Activated naive CD4-positive, alpha-beta T cell treated with anti-CD3 and anti-CD28 coated beads, Interleukin-2, amount 50 U/mL, for 72 hours (primary cell): ENCODE data around the gene ITGB1BP1. TPM values are rescaled to one million over a fixed set of nuclear protein-coding genes. Genes with fewer than 3 reads are reported as not detected.
A peak's percentile ranks its signal among the peaks of the same experiment; 100 is the strongest.

Experiments
- ATAC-seq, 2 donors: fragments of 150-1000 bp; cut with Tn5 transposase; 2 replicates each; pipeline ENCODE4 v1.10.0; 2021; ENCODE audit warnings: mild to moderate bottlenecking in 2 of 2, moderate library complexity in 2 of 2
- DNase-seq, 2 donors: peaks; one replicate each; pipeline ENCODE4 v3.0.0; 2021 to 2022; ENCODE audit warnings: low spot score in 2 of 2
- H3K27ac Mint-ChIP-seq, 2 donors: one replicate each; pipeline ENCODE4 v1.8.0; 2022; ENCODE audit warnings: mild to moderate bottlenecking in 2 of 2, mixed read lengths in 2 of 2
- H3K36me3 Mint-ChIP-seq, 2 donors: one replicate each; pipeline ENCODE4 v1.8.0; 2022; ENCODE audit warnings: mixed read lengths in 2 of 2
- H3K9me3 Mint-ChIP-seq, 2 donors: one replicate each; pipeline ENCODE4 v1.8.0; 2022; ENCODE audit warnings: mixed read lengths in 2 of 2
- total RNA-seq, 2 donors: library from RNA; stranded (reverse); gene quantifications; one replicate each; pipeline ENCODE4 v1.2.3, GENCODE V29; 2022

Gene ITGB1BP1
- total RNA-seq, 2 donors from 2014 or later: 101 to 173 TPM

DNA sequence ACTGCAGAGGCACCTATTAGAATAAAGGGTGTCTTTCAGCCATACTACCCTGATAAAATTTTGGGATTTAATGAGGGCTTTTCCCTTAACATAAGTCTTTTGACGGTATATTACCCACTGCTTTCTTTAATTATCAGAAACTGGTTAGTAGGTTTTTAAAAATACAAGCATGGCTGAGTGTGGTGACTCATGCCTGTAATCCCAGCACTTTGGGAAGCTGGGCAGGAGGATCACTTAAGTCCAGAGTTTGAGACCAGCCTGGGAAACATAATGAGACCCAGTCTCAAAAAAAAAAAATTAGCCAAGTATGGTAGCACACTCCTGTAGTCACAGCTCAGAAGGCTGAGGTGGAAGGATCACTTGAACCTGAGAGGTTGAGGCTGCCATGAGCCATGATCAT is 16.2 kb upstream of the ITGB1BP1 start:
- no peak overlapping the region for H3K27ac Mint-ChIP-seq
- DNase-seq (no peak), ATAC-seq (no peak)
- peaks cover 12 to 21% of the 10 kb centered on the region in 2 donors for H3K36me3 Mint-ChIP-seq
- no peaks in the 10 kb centered on the region for H3K9me3 Mint-ChIP-seq

DNA sequence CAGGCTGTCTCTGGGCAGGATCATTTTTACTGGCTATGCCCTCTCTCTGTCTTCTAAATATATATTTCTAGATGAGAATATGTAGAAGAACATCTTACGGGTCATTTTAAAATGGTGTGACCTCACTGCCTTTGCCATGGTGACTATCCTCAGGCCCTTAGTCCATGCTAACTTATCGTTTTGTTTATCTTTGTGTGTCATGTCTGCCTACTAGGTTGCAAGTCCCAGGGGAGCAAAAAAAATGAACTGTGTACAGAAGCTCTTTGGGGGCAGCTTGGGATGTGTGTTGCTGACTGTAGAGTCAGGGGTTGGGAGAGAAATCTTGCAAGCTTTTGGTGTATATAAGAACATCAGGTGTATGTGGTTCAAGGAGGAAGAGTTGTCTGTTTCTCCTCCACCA is 11.2 kb upstream of the ITGB1BP1 start:
- Mint-ChIP-seq H3K9me3 (no peaks in the 10 kb centered on the region), H3K27ac (no peak overlapping the region), H3K36me3 (peaks cover 16 to 52% of the 10 kb centered on the region in 2 donors)
- DNase-seq (no peak), ATAC-seq (no peak)

DNA sequence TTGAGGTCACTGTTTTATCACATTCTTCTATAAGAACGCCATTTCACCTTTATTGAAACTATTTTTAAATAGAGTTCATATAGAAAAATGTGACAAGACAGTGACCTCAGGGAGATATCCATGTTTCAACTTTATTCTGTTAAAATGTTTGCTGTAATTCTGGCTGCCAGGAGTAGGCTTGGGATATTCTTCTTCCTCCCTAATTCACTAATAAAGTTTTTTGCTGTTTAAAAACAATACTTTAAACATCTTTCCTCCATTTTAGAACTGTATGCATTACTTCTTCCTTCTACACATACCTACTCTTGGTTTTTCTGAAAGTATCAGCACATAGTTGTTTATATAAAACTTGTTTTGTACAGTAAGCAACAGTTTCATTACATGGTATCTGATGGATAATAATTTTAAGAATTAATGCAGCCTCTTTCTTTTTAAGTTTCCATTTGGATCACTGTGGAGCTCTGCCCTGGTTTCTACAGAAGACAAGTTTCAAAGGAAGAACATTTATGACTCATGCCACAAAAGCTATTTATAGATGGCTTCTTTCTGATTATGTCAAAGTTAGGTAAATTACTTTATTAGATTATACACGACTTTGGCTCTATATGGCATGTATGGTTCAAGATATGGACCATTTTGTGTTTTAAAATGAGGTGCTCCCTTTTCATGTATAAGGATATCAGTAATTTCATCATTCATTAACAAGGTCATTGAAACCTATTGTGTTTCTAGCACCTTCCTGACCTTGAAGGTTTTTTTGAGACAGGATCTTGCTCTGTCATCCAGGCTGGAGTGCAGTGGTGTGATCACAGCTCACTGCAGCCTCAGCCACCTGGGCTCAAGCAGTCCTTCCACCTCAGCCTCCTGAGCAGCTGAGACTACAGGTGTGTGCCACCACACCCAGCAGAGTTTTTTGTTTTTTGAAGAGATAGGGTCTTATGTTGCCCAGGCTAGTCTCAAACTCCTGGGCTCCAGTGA is 7.3 kb upstream of the ITGB1BP1 start:
- ATAC-seq (peak; percentile 41 to 44), DNase-seq (no peak)
- Mint-ChIP-seq H3K36me3 (peaks cover 16 to 48% of the 10 kb centered on the region in 2 donors), H3K9me3 (no peaks in the 10 kb centered on the region), H3K27ac (peak overlapping the region; percentile 48 to 70)

DNA sequence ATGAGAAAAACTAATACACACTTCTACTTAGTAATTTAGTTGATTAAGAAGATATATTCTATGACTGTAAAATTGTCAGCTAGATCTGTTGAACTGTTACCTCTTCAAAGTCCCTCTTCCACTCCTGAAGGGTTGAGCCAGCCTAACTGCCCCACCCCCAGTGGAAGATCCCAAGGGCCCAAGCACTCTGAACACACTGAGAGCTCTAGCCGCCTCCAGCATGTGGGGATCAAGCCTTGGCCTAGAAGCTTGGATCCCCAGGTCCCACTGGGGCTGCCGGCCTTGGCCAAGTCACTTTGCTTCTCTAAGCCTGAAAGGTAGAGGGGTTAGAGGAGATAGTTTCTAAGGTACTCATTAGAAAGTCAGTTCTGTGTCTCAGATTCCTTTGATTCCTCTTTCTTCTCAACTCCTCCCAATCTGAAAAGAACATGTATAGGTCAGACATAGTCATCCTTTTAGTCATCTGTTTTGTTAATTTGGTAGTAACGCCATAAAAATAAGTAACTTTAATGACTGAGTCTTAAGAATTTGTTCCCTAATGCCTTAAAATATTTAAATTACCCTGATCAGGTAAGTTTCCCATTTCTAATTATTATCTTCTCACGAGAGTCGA is 5.7 kb upstream of the ITGB1BP1 start:
- H3K36me3 Mint-ChIP-seq: peaks cover 13 to 40% of the 10 kb centered on the region in 2 donors
- H3K9me3 Mint-ChIP-seq: no peaks in the 10 kb centered on the region
- no peak for DNase-seq
- no peak for ATAC-seq
- no peak overlapping the region for H3K27ac Mint-ChIP-seq

DNA sequence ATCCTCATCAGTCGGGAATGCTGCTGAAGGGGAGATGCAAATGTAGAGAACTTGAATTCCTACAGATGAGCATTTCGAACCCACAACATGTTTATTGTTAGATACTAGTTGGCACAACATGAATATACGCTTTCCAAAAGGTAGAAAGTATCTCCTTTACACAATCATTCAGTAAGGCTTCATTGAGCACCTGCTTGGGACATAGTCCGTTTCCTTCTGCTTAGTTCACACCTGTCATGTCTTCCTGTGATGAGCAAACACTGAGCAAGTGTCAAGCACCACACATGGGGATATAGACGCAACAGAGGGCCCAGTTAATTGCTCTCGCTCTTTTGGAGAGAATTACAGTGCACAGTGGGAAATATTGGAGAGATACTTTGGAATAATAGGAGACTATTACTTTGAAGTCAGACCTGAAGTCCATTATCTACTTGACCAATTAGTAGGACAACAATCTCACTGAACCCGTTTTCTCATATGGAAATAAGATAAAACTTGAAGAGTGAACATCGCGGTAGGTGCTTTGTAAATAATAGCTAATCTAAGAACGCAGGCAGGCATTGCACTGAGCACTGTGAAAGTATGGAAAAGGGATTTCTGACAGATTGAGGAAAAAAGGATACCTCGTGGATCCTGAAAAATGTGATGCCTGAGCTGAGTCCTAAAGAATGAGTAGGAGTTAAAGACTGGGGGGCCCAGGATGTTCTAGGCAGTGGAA is 1.3 kb upstream of the ITGB1BP1 start:
- H3K27ac Mint-ChIP-seq: no peak overlapping the region

DNA sequence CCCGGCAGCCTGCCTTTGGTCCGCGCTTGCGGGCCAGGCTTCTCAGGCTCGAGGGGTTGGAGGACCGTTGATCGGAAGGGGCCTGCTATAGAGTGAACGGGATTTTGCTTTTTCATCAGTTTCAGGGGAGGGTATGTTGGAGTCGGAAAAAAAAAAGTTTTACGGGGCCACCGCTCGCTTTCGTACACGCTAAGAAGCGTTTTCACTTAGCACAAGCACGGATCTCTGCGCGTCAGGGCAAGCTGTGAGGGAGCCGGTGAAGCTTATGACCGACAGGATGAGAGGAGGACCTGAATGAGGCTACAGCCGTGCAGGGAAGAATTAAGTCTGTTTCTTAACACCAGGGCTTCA is 569 bp upstream of the ITGB1BP1 start:
- H3K36me3 Mint-ChIP-seq: peaks cover 21 to 23% of the 10 kb centered on the region in 2 donors
- no peak for DNase-seq
- H3K27ac Mint-ChIP-seq: peak overlapping the region in 1 of 2 donors; percentile 99

More for the DNA sequence above, 1.3 kb upstream of the ITGB1BP1 start:
- H3K36me3 Mint-ChIP-seq: peaks cover 21 to 23% of the 10 kb centered on the region in 2 donors
- ATAC-seq: no peak
- DNase-seq: no peak
- no peaks in the 10 kb centered on the region for H3K9me3 Mint-ChIP-seq

DNA sequence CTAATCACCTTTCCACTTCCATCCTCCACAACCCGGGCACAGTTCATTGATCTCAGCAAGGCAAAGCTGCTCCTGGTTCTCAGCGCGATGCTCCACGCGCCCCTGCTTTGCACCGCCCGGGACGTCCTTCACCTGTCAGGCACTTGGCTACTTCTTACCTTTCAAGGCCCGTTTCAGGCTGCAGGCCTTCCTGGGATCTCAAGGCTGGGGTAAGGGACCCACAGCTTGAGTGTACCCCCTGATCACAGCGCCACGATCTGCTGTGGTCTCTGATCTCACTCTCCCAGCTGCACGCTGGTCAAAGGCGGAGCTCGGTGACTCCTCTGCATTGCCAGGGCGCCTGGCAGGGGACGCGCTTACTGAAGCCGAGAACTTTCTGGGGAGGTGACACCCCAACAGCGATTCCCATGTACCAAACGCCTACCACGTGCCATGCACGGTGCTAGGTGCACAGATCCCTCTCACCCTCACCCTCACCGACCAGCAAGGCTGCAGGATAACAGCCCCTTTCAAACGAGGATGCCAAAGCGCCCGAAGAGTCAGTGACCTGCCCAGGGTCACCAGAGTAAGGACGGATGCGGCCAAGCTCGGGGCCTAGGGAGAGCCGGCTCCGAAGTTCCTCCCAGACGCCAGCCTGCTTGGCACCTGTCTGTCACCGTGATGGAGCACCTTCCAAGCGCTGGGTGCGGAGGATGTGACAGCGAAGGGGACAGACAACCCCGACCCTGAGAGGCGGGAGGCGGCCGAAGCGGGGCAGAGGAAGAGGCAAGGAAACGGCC is 818 bp downstream of the ITGB1BP1 start:
- Mint-ChIP-seq H3K9me3 (no peaks in the 10 kb centered on the region), H3K36me3 (peaks cover 21 to 30% of the 10 kb centered on the region in 2 donors), H3K27ac (peak overlapping the region in 1 of 2 donors; percentile 96)
- ATAC-seq (peak; percentile 30 to 43), DNase-seq (peak; percentile 59 to 70)

More for the DNA sequence above, 569 bp upstream of the ITGB1BP1 start:
- H3K9me3 Mint-ChIP-seq: no peaks in the 10 kb centered on the region
- ATAC-seq: peak; percentile 2 to 22

DNA sequence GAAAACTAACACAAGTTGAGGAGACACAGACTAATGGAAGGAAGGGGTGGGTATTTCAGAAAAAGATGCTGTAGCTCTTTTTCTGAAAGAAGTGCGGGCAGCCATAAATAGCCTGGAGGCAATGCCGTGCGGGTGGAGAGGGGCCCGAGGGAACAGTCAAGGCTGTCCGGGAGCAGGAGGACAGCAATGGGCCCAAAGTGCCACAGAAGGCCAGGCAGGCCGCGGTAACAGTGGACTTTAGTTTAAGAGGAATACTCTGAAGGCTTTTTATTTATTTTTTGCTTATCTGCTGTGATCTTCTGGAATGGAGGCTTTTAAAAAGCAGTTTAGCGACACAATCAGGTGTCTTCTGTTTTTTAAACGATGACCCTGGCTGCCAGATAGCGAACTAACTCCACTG is 2.8 kb downstream of the ITGB1BP1 start:
- ATAC-seq (no peak), DNase-seq (no peak)
- peaks cover 21 to 45% of the 10 kb centered on the region in 2 donors for H3K36me3 Mint-ChIP-seq
- H3K27ac Mint-ChIP-seq: peak overlapping the region in 1 of 2 donors; percentile 20
- no peaks in the 10 kb centered on the region for H3K9me3 Mint-ChIP-seq

DNA sequence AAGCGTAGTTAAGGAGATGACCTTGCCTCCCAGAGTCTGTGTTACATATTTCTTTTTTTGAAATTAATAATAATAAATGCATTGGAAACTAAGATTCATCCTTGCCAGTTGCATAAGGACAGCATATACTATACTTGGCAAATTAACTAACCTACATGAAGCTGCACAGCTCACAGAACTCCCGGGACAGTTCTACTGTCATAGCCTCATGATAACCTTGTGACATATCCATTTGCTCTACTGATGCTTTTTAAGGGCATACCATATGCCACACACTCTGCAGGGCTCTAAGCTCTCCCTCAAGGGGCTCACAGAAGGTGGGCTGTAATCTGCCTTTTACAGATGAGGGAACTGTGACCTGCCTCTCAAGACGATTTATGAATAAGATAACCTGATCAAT is 3.8 kb downstream of the ITGB1BP1 start:
- H3K9me3 Mint-ChIP-seq: no peaks in the 10 kb centered on the region
- DNase-seq (no peak), ATAC-seq (no peak)
- peaks cover 21 to 45% of the 10 kb centered on the region in 2 donors for H3K36me3 Mint-ChIP-seq
- H3K27ac Mint-ChIP-seq: peak overlapping the region in 1 of 2 donors; percentile 72

DNA sequence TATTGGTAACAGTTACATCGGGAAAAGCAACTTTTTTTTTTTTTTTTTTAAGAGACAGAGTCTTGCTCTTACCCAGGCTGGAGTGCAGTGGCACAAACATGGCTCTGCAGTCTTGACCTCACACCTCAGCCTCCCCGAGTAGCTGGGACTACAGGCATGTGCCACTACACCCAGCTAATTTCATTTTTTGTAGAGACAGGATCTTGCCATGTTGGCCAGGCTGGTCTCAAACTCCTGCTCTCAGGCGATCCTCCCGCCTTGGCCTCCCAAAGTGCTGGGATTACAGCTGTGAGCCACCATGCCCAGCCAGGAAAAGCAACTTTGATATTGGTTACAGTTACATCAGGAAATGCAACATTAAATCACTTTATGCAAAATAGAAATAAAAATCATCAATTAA is 4.6 kb downstream of the ITGB1BP1 start:
- Mint-ChIP-seq H3K36me3 (peaks cover 21 to 45% of the 10 kb centered on the region in 2 donors), H3K27ac (peak overlapping the region in 1 of 2 donors; percentile 18), H3K9me3 (no peaks in the 10 kb centered on the region)
- ATAC-seq: no peak
- DNase-seq: no peak

DNA sequence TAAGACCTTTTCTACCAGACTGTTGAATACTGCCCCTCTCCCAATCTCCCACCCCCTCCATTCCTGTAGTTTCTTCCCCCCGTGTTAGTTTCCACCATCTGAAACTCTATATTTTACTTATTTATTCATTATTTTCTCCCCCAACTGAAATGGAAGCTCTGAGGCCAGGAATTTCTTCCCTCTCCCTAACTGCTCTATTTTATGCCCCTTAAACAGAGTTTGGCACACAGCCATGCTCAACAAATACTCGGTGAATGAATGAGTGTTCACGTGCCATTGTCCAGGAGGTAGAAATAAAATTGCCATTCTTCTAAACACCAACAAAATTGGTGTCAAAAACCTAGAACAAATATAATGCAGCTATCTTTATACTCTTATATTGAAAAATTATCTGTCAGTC is 5.6 kb downstream of the ITGB1BP1 start:
- Mint-ChIP-seq H3K36me3 (peaks cover 16 to 43% of the 10 kb centered on the region in 2 donors), H3K9me3 (no peaks in the 10 kb centered on the region), H3K27ac (peak overlapping the region; percentile 3 to 39)
- DNase-seq (no peak), ATAC-seq (no peak)

DNA sequence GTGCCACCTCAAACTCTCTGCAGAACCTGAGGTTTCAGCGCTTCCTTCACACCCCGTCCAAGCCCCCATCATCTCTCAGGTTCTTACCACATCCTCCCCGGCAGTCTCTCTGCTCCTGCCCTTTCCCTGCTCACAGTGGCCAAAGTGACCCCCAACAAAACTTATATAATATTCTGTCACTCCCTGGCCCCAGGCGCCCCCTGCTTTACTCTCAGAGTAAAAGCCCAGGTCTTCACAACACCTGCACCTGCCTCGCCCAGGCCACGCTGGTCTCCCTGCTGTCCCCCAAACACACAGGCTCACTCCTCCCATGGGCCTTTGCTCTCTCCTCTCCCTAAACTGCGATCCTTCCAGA is 6.4 kb downstream of the ITGB1BP1 start:
- peaks cover 8 to 36% of the 10 kb centered on the region in 2 donors for H3K36me3 Mint-ChIP-seq
- H3K27ac Mint-ChIP-seq: peak overlapping the region; percentile 3 to 70

DNA sequence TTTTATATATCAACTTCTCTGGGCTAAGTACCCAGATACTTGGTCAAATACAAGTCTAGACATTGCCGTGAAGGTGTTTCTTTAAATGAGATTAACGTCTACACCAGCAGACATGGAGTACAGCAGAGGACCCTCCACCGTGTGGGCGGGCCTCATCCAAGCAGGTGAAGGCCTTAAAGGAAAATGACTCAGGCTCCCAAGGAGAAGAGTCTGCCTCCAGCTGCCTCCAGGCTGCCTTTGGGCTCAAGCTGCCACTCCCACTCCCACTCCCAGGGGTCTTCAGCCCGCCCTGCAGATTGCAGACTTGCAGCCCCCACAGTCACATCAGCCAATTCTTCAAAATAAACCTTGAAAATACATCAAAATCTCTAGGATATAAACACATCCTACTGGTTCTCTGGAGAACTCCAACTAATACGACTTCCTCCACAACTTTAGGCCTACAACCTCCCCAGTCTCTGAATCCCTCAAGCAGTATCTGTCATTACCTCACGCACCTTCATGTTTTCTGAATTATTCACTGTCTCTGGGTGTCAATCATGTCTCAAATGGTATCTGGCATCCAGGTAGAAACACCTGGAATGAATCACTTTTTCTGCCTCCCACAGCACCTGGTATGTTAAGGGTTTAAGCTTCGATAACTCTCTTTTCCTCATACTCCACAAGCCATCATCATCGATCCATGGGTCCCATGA is 6.9 kb downstream of the ITGB1BP1 start:
- Mint-ChIP-seq H3K9me3 (no peaks in the 10 kb centered on the region), H3K27ac (peak overlapping the region in 1 of 2 donors; percentile 3), H3K36me3 (peaks cover 5 to 33% of the 10 kb centered on the region in 2 donors)
- ATAC-seq (no peak), DNase-seq (no peak)

More for the DNA sequence above, 6.4 kb downstream of the ITGB1BP1 start:
- no peaks in the 10 kb centered on the region for H3K9me3 Mint-ChIP-seq
- ATAC-seq (no peak), DNase-seq (no peak)

DNA sequence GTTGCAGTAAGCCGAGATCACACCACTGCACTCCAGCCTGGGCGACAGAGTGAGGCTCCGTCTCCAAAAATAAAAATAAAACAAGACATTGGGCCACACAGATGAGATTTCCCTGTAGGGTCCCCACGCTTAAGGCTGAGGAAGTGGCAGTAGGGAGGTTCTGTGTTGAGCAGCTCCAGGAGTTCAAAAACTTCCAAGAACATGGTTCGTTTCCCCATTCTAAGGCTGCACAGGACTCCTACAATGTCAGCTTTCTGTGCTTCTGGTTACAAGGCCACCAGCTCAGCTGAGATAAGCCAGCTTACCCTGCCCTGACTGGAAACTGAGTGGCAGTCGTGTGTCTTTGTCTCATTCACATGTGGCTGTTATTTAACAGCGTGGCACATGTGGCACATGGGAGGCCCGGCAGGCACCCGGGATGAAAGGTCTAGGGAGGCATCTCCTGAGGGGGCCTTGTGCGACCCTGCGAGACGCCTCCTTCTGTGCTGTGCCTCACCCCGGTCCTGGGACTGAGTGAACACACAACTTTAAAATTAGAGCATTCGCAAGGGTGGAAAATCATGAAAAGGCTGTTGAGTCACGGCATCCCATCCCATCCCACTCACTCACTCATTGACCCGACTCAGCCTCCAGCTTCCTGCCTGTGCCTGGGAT is 7.7 kb downstream of the ITGB1BP1 start:
- Mint-ChIP-seq H3K36me3 (peaks cover 5 to 39% of the 10 kb centered on the region in 2 donors), H3K9me3 (no peaks in the 10 kb centered on the region), H3K27ac (peak overlapping the region in 1 of 2 donors; percentile 3)
- DNase-seq: no peak
- ATAC-seq: no peak

DNA sequence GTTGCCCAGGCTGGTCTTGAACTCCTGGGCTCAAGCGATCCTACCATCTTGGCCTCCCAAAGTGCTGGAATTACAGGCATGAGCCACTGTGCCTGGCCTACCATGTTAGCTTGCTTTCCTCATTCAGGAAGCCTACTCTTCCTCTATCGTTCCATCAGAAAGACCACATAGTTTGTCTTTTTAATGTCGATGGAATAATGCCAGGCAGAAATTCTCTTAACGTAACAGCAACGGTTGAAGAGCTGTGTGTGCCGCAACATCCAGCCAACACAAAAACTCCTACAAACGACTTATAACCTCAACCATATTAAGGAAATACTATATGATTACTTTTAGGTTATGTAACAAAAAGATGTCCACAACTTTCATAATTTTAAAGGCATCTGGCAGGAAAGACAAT is 10.5 kb downstream of the ITGB1BP1 start:
- Mint-ChIP-seq H3K27ac (no peak overlapping the region), H3K9me3 (no peaks in the 10 kb centered on the region), H3K36me3 (peaks cover 5 to 30% of the 10 kb centered on the region in 2 donors)
- ATAC-seq (no peak), DNase-seq (no peak)
